Stomach (tissue), 4 donors: ENCODE results near the gene UBXN1.

ENCODE experiments used
- EP300 ChIP-seq: sonication (generic); formaldehyde crosslinking; IDR thresholded peaks from one replicate; pipeline ENCODE4 v1.6.1; 2017; ENCODE audit warnings: antibody characterized with exemption
- POLR2A ChIP-seq, 4 donors: fragments of 450-650 bp; IDR thresholded peaks; one replicate each; pipeline ENCODE4 v1.6.1; 2016; ENCODE audit warnings: antibody characterized with exemption in 4 of 4, control low read depth in 2 of 4, mild to moderate bottlenecking in 1 of 4, moderate library complexity in 1 of 4
- POLR2AphosphoS5 ChIP-seq, 3 donors: sonication (generic); formaldehyde crosslinking; IDR thresholded peaks; one replicate each; pipeline ENCODE4 v1.6.1; 2016; ENCODE audit warnings: antibody characterized with exemption in 3 of 3
- TF ChIP-seq, protein P1 (sequence below), 7 experiments: fragments of 450-650 bp in 4 of 7; fragments of 200-600 bp in 3 of 7; sonication (generic) in 3 of 7; IDR thresholded peaks; one replicate each; pipeline ENCODE4 v1.5.1; 2016 to 2019; ENCODE audit warnings: antibody characterized with exemption in 7 of 7, control low read depth in 2 of 7, mild to moderate bottlenecking in 1 of 7

DNA sequence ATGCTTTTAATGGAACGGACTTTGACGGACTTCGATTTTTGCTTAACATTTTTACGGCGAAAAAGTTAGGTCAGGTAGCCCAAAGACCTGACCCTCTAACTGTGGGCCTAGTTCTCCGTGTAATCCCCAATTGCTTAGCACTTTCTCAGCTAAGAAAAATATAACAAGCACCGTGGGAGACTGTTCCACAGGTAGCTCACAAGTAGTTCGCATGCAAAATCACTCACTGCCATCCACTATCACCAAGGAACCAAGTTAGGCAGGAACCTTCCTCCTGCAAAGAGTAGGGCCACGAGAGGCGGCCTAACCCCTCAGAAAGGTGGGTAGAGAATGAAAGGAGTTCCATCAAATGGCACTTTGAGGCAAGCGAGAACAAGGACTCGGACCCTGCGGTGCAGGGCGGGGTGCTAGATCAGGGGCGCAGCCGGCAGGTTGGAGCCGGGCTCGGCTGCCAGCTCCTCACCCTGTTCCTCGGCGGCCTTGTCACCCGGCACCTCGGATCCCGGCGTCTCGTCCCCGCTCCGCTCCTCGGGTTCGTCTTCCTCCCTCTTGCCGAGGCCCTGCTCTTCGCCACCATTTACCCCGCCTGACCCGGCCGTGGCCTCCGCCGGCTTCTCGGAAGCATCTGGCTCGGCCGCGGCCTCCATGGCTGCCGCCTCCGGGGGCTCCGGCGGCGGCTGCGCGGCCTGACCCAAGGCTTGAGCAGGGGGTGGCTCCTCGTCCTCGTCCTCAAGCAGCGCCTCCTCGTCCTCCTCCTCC lies 47.5 kb upstream of the UBXN1 start:
- TF ChIP-seq, protein P1, sequence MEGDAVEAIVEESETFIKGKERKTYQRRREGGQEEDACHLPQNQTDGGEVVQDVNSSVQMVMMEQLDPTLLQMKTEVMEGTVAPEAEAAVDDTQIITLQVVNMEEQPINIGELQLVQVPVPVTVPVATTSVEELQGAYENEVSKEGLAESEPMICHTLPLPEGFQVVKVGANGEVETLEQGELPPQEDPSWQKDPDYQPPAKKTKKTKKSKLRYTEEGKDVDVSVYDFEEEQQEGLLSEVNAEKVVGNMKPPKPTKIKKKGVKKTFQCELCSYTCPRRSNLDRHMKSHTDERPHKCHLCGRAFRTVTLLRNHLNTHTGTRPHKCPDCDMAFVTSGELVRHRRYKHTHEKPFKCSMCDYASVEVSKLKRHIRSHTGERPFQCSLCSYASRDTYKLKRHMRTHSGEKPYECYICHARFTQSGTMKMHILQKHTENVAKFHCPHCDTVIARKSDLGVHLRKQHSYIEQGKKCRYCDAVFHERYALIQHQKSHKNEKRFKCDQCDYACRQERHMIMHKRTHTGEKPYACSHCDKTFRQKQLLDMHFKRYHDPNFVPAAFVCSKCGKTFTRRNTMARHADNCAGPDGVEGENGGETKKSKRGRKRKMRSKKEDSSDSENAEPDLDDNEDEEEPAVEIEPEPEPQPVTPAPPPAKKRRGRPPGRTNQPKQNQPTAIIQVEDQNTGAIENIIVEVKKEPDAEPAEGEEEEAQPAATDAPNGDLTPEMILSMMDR (IDR thresholded peaks at IDR 0.05): no peak
- TF ChIP-seq POLR2A (IDR thresholded peaks at IDR 0.05) (no peak), POLR2AphosphoS5 (IDR thresholded peaks at IDR 0.05) (no peak), EP300 (no peak)
